GM12865 (cell line): ENCODE data around the gene MDH2.
"Not testable (repeated sequence)": the region's sequence is repeated elsewhere in the genome, so short reads cannot be mapped to it uniquely, and the experiment has no call there.

Experiments
- DNase-seq: peaks from one replicate; pipeline ENCODE4 v3.0.0; 2010; ENCODE audit warnings: low read depth
- H3K4me3 ChIP-seq: 2 replicates; pipeline ENCODE4 v1.5.1; 2011; ENCODE audit warnings: mild to moderate bottlenecking, low read depth, low read length, control low read depth
- TF ChIP-seq, protein P1 (sequence below): IDR thresholded peaks from 2 replicates; pipeline ENCODE4 v1.5.1; 2011; ENCODE audit warnings: low read length, control low read depth, low read depth, inconsistent platforms; ENCODE audit not compliant: insufficient read depth; ENCODE audit errors: missing control alignments

The MDH2 gene

DNA sequence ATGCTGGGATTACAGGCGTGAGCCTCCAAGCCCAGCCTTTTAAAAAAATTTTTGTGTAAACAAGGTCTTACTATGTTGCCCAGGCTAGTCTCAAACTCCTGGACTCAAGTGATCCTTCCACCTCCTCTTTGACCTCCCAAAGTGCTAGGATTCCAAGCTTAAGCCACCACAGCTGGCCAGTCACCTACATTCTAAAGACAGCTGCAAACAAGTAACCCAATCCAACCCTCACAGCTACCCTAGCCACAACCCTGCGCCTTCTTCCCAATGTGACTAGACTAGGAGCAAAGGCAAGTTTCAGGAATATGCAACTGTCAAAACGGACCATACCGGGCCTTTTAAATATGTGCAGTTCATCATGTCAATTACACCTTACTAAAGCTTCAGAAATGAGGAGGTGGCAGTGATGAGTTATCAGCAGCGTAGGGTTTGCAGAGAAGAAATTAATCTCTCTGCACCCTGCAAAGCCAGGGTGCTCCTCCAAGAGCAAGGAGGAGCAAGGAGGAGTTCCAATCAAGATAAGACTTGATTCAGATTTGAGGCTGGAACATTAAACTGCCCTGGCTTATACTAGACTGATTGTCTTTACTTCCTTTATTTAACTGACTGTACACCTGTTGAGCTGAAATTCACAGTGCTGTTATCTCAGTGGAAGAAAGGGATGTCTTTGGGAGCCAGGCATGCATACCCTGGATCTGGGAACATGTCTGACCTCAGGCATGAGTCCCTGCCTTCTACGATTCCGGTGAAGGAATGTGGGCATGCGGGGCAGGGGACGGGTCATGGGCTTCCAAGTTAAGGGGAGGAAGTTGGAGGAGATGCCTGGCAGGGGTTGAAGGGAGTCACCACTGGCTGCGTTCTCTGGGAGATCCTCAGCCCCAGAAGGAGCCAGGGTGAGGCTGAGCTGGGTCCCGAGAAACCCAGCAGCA, 38.0 kb upstream of the MDH2 start:
- TF ChIP-seq, protein P1, sequence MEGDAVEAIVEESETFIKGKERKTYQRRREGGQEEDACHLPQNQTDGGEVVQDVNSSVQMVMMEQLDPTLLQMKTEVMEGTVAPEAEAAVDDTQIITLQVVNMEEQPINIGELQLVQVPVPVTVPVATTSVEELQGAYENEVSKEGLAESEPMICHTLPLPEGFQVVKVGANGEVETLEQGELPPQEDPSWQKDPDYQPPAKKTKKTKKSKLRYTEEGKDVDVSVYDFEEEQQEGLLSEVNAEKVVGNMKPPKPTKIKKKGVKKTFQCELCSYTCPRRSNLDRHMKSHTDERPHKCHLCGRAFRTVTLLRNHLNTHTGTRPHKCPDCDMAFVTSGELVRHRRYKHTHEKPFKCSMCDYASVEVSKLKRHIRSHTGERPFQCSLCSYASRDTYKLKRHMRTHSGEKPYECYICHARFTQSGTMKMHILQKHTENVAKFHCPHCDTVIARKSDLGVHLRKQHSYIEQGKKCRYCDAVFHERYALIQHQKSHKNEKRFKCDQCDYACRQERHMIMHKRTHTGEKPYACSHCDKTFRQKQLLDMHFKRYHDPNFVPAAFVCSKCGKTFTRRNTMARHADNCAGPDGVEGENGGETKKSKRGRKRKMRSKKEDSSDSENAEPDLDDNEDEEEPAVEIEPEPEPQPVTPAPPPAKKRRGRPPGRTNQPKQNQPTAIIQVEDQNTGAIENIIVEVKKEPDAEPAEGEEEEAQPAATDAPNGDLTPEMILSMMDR = no peak
- no peak for DNase-seq
- no peak overlapping the region for H3K4me3 ChIP-seq

DNA sequence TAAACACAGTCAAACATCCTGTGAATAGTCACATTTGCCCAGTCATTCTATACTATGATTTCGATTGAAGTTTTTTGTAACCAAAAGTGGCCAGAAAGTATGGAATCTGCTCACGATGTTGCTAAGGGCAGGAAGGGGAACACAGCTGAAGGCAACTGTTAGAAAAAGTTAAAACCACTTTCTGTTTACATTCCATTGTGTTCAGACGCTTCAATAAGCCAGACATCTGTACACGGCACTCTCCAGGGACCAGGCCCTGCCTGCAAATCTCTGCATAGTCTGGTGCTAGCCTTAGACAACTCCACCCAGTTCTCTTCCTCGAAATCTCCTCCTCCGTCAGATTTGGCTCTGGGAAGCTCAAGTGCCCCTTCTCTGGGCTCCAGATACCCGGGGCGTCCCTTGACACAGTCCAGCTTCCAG, 36.5 kb upstream of the MDH2 start:
- TF ChIP-seq, protein P1 = no peak
- no peak overlapping the region for H3K4me3 ChIP-seq
- DNase-seq = no peak

DNA sequence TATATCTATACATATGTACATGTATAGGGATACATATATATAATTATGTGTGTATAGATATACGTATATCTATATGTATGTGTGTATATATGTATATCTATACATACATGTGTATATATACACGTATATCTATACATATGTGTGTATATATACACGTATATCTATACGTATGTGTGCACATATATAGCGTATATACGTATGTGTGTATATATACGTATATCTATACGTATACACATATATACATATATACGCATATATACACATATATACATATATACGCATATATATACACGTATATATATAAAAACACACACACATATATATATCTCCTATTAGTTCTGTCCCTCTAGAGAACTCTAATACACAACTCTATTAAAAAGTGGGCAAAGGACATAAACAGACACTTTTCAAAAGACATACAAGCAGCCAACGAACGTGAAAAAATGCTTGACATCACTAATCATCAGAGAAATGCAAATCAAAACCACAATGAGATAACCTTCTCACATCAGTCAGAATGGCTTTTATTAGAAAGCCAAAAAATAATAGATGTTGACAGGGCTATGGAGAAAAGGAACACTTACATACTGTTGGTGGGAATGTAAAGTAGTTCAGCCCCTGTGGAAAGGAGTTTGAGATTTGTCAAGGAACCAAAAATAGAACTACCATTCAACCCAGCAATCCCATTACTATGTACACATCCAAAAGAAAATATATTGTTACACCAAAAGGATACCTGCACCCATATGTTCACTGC, 31.5 kb upstream of the MDH2 start:
- no peak overlapping the region for H3K4me3 ChIP-seq
- DNase-seq = no peak
- TF ChIP-seq, protein P1 = no peak

DNA sequence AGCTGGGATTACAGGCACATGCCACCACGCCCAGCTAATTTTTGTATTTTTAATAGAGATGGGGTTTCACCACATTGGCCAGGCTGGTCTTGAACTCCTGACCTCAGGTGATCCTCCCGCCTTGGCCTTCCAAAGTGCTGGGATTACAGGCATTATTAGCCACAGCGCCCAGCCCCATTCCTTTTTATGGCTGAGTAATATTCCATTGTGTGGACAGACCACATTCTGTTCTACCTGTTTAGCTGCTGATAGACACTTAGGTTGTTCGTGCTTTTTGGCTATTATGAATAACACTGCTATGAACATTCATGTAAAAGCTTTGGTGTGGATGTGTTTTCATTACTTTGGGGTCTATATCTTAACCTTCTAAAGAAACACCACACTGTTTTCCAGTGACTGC, 29.4 kb upstream of the MDH2 start:
- not testable (repeated sequence) for DNase-seq, H3K4me3 ChIP-seq

DNA sequence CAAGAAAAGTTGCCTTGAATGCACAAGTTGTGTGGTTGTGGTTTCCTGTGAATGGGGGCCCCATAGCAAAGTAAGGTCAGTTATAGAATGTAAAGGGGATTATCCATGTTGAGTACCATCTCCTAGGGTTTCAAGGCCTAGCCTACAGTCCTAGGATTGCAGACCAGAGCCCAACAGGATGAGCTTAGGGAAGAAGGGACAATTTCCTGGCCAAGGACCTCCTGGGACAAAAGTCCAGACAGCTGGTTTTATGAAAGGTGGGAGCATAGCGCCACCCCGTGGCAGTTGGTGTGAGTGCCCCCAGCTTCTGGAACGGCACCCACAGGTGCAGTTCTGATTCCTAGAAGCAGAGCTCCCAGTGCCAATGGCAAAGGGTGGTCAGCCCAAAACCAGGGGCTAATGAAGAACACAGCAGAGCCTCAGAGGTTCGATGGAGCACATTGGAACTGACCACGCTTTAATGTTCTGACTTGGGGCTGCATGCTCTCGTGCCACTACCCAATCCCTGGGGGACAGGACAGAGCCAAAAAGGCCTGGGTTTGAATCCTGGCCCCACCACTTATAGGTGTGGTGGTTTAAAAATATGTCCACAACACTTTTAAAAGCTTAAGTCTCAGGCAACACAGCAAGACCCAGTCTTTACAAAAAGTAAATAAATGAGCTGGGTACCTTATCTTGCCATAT, 27.7 kb upstream of the MDH2 start:
- TF ChIP-seq, protein P1 = peak; percentile 86
- DNase-seq = peak; percentile 78
- H3K4me3 ChIP-seq = no peak overlapping the region

DNA sequence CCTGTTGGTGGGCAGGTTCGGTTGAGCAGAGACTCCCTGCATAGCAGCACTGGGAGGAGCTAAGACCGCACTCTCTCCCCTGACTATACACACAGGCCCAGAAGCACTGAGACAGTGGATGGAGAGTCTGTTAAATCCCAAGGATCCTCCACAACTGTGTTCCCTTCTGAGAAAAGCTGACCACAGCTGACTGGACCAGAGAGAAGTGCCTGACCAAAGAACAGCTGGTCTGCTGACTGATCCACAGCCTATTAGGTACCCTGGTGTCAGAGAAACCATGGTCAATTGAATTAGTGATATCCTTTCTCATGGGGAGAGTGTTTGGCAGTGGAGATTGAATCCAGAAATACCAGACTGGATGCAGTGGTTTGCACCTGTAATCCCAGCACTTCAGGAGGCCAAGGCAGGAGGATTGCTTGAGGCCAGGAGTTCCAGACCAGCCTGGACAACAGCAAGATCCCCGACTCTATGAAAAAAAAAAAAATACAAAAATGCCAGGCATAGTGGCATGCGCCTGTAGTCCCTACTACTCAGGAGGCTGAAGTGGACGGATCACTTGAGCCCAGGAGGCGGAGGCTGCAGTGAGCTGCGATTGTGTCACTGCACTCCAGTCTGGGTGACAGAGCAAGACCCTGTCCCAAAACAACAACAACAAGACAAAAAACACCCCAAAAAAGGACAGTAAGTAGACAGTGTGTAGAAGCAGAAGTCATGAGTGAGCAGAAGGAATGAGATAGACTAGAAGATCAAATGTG, 25.7 kb upstream of the MDH2 start:
- TF ChIP-seq, protein P1 = no peak
- DNase-seq = no peak
- no peak overlapping the region for H3K4me3 ChIP-seq

DNA sequence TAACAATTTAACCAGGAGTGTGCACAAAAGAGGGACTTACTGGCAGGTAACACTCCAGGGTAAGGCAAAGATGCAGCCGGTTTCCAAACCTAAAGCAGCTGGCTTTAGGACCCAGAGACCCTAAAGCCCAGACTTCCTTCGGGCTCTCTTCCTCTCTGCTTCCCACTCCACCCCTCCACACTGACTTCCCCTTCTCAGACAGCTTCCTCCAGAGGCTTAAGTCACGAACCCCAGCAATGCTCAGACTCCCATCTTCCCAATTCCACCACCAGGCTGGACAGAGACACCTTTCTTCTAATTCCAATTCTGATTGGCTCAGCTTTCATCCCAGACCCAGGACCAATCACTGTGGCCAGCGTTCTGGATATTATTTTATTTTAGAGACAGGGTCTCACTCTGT, 24.9 kb upstream of the MDH2 start:
- no peak overlapping the region for H3K4me3 ChIP-seq
- no peak for DNase-seq
- TF ChIP-seq, protein P1 = no peak

DNA sequence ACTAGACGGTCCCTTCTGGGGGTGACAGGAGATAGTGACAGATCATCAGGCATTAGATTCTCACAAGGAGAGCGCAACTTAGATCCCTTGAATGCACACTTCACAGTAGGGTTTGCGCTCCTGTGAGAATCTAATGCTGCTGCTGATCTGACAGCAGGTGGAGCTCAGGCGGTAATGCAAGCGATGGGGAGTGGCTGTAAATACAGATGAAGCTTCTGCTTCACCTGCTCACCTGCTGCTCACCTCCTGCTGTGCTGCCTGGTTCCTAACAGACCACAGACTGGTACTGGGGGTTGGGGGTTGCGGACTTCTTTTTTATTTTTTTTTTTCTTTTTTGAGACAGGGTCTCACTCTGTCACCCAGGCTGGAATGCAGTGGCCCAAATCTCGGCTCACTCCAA, 18.2 kb upstream of the MDH2 start:
- DNase-seq, H3K4me3 ChIP-seq: not testable (repeated sequence)
